Measurements from ENCODE around the gene HSD11B2. TPM values are rescaled to one million over a fixed set of nuclear protein-coding genes. Genes with fewer than 3 reads are reported as not detected.

HSD11B2 gene
- total and polyA plus RNA-seq, 4 donors, result 0.51 to 6.7 (median 2.2) TPM

GRCh38 chr16:67387479-67388079 lies 43.3 kb upstream of the HSD11B2 start:
- Histone ChIP-seq H3K27ac (ENCODE audit: low read depth in 1 of 2, low read length in 2 of 2) (no peak overlapping the region), H3K36me3 (ENCODE audit: control insufficient read depth in 4 of 4, insufficient read depth in 3 of 4, low read depth in 1 of 4, low read length in 3 of 4) (no peaks in the 10 kb centered on the region), H3K9ac (ENCODE audit: low read depth in 1 of 2, low read length in 2 of 2) (no peak overlapping the region), H3K4me1 (ENCODE audit: control insufficient read depth in 4 of 4, insufficient read depth in 4 of 4, low read length in 3 of 4) (peaks cover 0 to 4% (median 0%) of the 10 kb centered on the region in 4 donors), H3K27me3 (ENCODE audit: control insufficient read depth in 4 of 4, insufficient read depth in 4 of 4, low read length in 3 of 4) (no peaks in the 10 kb centered on the region), H3K4me3 (ENCODE audit: low read depth in 1 of 3, low read length in 3 of 3) (no peak overlapping the region), H3K9me3 (ENCODE audit: control insufficient read depth in 4 of 4, low read length in 3 of 4) (no peaks in the 10 kb centered on the region)
- DNase-seq (ENCODE audit: low spot score), result no peak
- TF ChIP-seq YY1 (IDR thresholded peaks at IDR 0.05) (no peak), CTCF (IDR thresholded peaks at IDR 0.05; ENCODE audit: low read depth, low read length, missing input control) (no peak), HNF4G (IDR thresholded peaks at IDR 0.05) (no peak), FOXA2 (IDR thresholded peaks at IDR 0.05) (no peak), JUND (IDR thresholded peaks at IDR 0.05) (no peak), MAX (IDR thresholded peaks at IDR 0.05) (no peak), TAF1 (conservative IDR thresholded peaks at IDR 0.05) (no peak), ZBTB33 (IDR thresholded peaks at IDR 0.05) (no peak)
- WGBS, result 84% methylated on average over 8 of the region's 8 CpGs

GRCh38 chr16:67388191-67388590 lies 42.7 kb upstream of the HSD11B2 start:
- Histone ChIP-seq H3K9ac (ENCODE audit: low read depth in 1 of 2, low read length in 2 of 2) (no peak overlapping the region), H3K27ac (ENCODE audit: low read depth in 1 of 2, low read length in 2 of 2) (no peak overlapping the region), H3K4me3 (ENCODE audit: low read depth in 1 of 3, low read length in 3 of 3) (no peak overlapping the region), H3K9me3 (ENCODE audit: control insufficient read depth in 4 of 4, low read length in 3 of 4) (no peaks in the 10 kb centered on the region), H3K36me3 (ENCODE audit: control insufficient read depth in 4 of 4, insufficient read depth in 3 of 4, low read depth in 1 of 4, low read length in 3 of 4) (no peaks in the 10 kb centered on the region), H3K27me3 (ENCODE audit: control insufficient read depth in 4 of 4, insufficient read depth in 4 of 4, low read length in 3 of 4) (no peaks in the 10 kb centered on the region), H3K4me1 (ENCODE audit: control insufficient read depth in 4 of 4, insufficient read depth in 4 of 4, low read length in 3 of 4) (peaks cover 0 to 6% (median 0%) of the 10 kb centered on the region in 4 donors)
- DNase-seq (ENCODE audit: low spot score), result no peak
- 90% methylated on average over 8 of the region's 8 CpGs for WGBS
- TF ChIP-seq TAF1 (conservative IDR thresholded peaks at IDR 0.05) (no peak), ATF3 (IDR thresholded peaks at IDR 0.05) (no peak), RAD21 (IDR thresholded peaks at IDR 0.05) (no peak), HNF4A (conservative IDR thresholded peaks at IDR 0.05) (no peak), YY1 (IDR thresholded peaks at IDR 0.05) (no peak), GABPA (IDR thresholded peaks at IDR 0.05 in 1 of 2, conservative IDR thresholded peaks at IDR 0.05 in 1 of 2) (no peak), RXRA (IDR thresholded peaks at IDR 0.05) (no peak), EGR1 (IDR thresholded peaks at IDR 0.05; ENCODE audit: low read depth in 2 of 2) (no peak), REST (IDR thresholded peaks at IDR 0.05) (no peak), HNF4G (IDR thresholded peaks at IDR 0.05) (no peak), MAX (IDR thresholded peaks at IDR 0.05) (no peak), CTCF (IDR thresholded peaks at IDR 0.05; ENCODE audit: low read depth, low read length, missing input control) (no peak), ZBTB33 (IDR thresholded peaks at IDR 0.05) (no peak), FOXA2 (IDR thresholded peaks at IDR 0.05) (no peak), SP1 (IDR thresholded peaks at IDR 0.05) (no peak), FOXA1 (IDR thresholded peaks at IDR 0.05) (no peak), JUND (IDR thresholded peaks at IDR 0.05) (no peak)
